Aorta (tissue), 5 donors: ENCODE data around the gene KLHL24. TPM values are rescaled to one million over a fixed set of nuclear protein-coding genes. Genes with fewer than 3 reads are reported as not detected.

Experiments
- ATAC-seq: fragments of 200-7000 bp; cut with Tn5 transposase; one replicate; pipeline ENCODE4 v1.9.1; 2022; ENCODE audit warnings: moderate library complexity; ENCODE audit not compliant: low FRiP score
- DNase-seq, 2 donors: peaks; one replicate each; pipeline ENCODE4 v3.0.0-alpha.2; 2020
- H3K27ac ChIP-seq, 2 donors: one replicate each; pipeline ENCODE4 v1.5.1; 2013; ENCODE audit warnings: low read length in 2 of 2, mild to moderate bottlenecking in 2 of 2, moderate library complexity in 2 of 2, control low read depth in 1 of 2, inconsistent platforms in 1 of 2, low read depth in 1 of 2
- H3K27me3 ChIP-seq, 2 donors: one replicate each; pipeline ENCODE4 v1.6.1; 2013; ENCODE audit warnings: control low read depth in 1 of 2, low read length in 1 of 2, mild to moderate bottlenecking in 1 of 2, moderate library complexity in 1 of 2; ENCODE audit not compliant: insufficient read depth in 2 of 2, control insufficient read depth in 1 of 2
- H3K36me3 ChIP-seq, 2 donors: one replicate each; pipeline ENCODE4 v1.6.1; 2013; ENCODE audit warnings: control low read depth in 1 of 2, low read length in 1 of 2, mild to moderate bottlenecking in 1 of 2; ENCODE audit not compliant: insufficient read depth in 2 of 2, control insufficient read depth in 1 of 2
- H3K4me1 ChIP-seq, 2 donors: one replicate each; pipeline ENCODE4 v1.6.1; 2013; ENCODE audit warnings: low read length in 2 of 2, control low read depth in 1 of 2, mild to moderate bottlenecking in 1 of 2, moderate library complexity in 1 of 2; ENCODE audit not compliant: insufficient read depth in 2 of 2, control insufficient read depth in 1 of 2
- H3K4me3 ChIP-seq, 2 donors: one replicate each; pipeline ENCODE4 v1.5.1; 2013; ENCODE audit warnings: low read length in 2 of 2, control low read depth in 1 of 2, mild to moderate bottlenecking in 1 of 2
- H3K9me3 ChIP-seq: one replicate; pipeline ENCODE4 v1.6.1; 2013; ENCODE audit warnings: mild to moderate bottlenecking, low read length; ENCODE audit not compliant: control insufficient read depth
- whole genome bisulfite sequencing, 2 donors: extraction: QIAGEN DNeasy Blood & Tissue Kit; methylation state at CpG; one replicate each; pipeline ENCODE4 v1.1.7; 2013; 5-methylcytosine and 5-hydroxymethylcytosine counted together
- intact Hi-C, 2 donors: fragments of 100-400 bp; cut with DNase I; formaldehyde crosslinking; loops; one replicate each; pipeline versions ENCODE4 v1.14.2 to v1.15.0; 2022
- polyA plus RNA-seq, 2 donors: library from polyadenylated mRNA; stranded (reverse); fragments of 200-250 nt; gene quantifications; one replicate each; pipeline ENCODE4 v1.2.3, GENCODE V29; 2013
- total RNA-seq, 2 donors: library from RNA; stranded (reverse); fragmentation: NEBNext Ultra II Directional; extraction: Animal tissue kit (Norgen Biotek cat#: 25700); gene quantifications; one replicate each; pipeline ENCODE4 v1.2.1, GENCODE V29; 2021
- donor health status: healthy with polysubstance abuse.
- donor health status: Bipolar disorder and iron deficiency.
- donor health status: DM: no; HTN: no; CAD: no.
- donor health status: DM: no; HTN: no; CAD: no.
- donor health status: DM: yes; HTN: yes; CAD: no.

Gene KLHL24
- total and polyA plus RNA-seq, 4 donors: 10.8 to 62.6 (median 23.9) TPM

- DNase-seq (no peak), ATAC-seq (no peak)
- no peaks in the 10 kb centered on the region for H3K4me1 ChIP-seq
- no peaks in the 10 kb centered on the region for H3K27me3 ChIP-seq
- intact Hi-C loops: no loop called here
- no peak overlapping the region for H3K4me3 ChIP-seq
- H3K27ac ChIP-seq: no peak overlapping the region
- WGBS, 2 donors: 97% methylated on average over 3 of the region's 3 CpGs
- H3K9me3 ChIP-seq: no peaks in the 10 kb centered on the region
- no peaks in the 10 kb centered on the region for H3K36me3 ChIP-seq
These were observed 76.1 kb downstream of the KLHL24 start for GRCh38 chr3:183711516-183711915.

DNA sequence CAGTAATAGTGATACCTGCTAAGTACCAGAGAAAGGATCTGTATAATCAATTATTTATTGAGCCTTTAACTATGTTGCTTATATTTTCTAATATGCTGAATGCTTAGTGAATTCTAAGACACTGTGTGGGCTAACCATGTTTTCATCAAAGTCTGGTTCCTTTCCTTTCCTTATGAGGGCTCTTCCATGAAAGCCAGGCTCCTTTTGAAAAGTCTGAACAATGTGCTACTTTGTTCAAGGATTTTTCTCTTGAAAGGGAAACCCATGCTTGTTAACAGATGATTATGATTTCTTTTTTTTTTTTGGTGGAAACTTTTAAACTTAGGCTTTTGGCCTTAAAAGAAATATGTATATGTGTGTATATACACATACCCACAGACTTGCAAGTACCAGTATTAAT is 79.2 kb downstream of the KLHL24 start:
- no peaks in the 10 kb centered on the region for H3K9me3 ChIP-seq
- ATAC-seq (no peak), DNase-seq (no peak)
- no peaks in the 10 kb centered on the region for H3K4me1 ChIP-seq
- H3K27ac ChIP-seq: no peak overlapping the region
- no peak overlapping the region for H3K4me3 ChIP-seq
- H3K27me3 ChIP-seq: no peaks in the 10 kb centered on the region
- H3K36me3 ChIP-seq: no peaks in the 10 kb centered on the region
- intact Hi-C loops: no loop called here

DNA sequence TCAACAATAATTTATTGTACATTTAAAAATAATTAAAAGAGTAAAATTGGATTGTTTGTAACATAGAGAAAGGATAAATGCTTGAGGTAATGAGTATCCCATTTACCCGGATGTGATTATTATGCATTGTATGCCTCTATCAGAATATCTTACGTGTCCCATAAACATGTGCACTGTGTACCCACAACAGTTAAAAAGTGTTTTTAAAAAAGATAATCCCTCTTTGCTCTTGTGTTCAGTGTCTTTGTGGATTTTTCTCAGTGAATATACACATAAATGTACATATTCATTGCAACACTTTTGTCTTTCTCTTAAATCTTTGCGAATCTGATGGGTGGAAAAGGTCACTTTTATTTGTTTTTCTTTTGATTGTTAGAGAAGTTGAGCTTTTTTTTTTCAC is 82.6 kb downstream of the KLHL24 start:
- ATAC-seq (no peak), DNase-seq (no peak)
- intact Hi-C loops: no loop called here
- Histone ChIP-seq H3K4me3 (no peak overlapping the region), H3K27ac (no peak overlapping the region), H3K36me3 (peaks cover 0 to 2% of the 10 kb centered on the region in 2 donors), H3K9me3 (no peaks in the 10 kb centered on the region), H3K4me1 (no peaks in the 10 kb centered on the region), H3K27me3 (no peaks in the 10 kb centered on the region)
- 86 to 87% methylated on average over 3 of the region's 3 CpGs for WGBS, 2 donors

GRCh38 chr3:183725387-183725786 is 90.0 kb downstream of the KLHL24 start:
- ATAC-seq: no peak
- intact Hi-C loops: no loop called here
- no peaks in the 10 kb centered on the region for H3K4me1 ChIP-seq
- H3K27me3 ChIP-seq: no peaks in the 10 kb centered on the region
- H3K36me3 ChIP-seq: peaks cover 5 to 13% of the 10 kb centered on the region in 2 donors
- no peak for DNase-seq
- 51 to 81% methylated on average over 6 of the region's 6 CpGs for WGBS, 2 donors
- no peak overlapping the region for H3K4me3 ChIP-seq
- H3K27ac ChIP-seq: no peak overlapping the region
- H3K9me3 ChIP-seq: no peaks in the 10 kb centered on the region

GRCh38 chr3:183728204-183728603 is 92.8 kb downstream of the KLHL24 start:
- no peak for ATAC-seq
- 87 to 91% methylated on average over 1 of the region's 1 CpG for WGBS, 2 donors
- Histone ChIP-seq H3K9me3 (no peaks in the 10 kb centered on the region), H3K4me3 (no peak overlapping the region), H3K27ac (no peak overlapping the region), H3K36me3 (peaks cover 3 to 13% of the 10 kb centered on the region in 2 donors), H3K27me3 (no peaks in the 10 kb centered on the region), H3K4me1 (no peaks in the 10 kb centered on the region)
- DNase-seq: no peak
- intact Hi-C loops: no loop called here

GRCh38 chr3:183730361-183730760 is 94.9 kb downstream of the KLHL24 start:
- Histone ChIP-seq H3K9me3 (no peaks in the 10 kb centered on the region), H3K27me3 (no peaks in the 10 kb centered on the region), H3K27ac (no peak overlapping the region), H3K4me3 (no peak overlapping the region), H3K4me1 (no peaks in the 10 kb centered on the region), H3K36me3 (peaks cover 5% of the 10 kb centered on the region in 2 donors)
- no peak for DNase-seq
- ATAC-seq: no peak
- intact Hi-C loops: no loop called here
- 72 to 75% methylated on average over 2 of the region's 2 CpGs for WGBS, 2 donors

DNA sequence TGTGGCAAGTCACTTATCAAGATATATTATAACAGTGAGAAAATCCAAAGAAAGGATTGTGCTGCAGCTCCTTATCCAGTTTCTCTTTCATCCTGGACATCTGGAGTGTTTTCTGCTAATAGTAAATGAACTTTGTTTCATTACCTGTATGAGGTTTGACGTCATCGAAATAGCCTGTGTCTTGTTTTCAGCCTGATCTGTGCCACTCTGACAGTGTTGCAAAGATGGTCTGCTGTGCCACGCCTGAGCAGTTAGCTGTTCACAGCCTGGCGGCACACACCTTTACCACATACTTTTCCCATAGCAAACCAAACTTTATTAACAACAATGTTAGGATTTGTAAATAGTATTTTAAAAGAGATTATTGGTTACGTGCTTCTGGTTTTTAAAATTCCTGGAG is 96.2 kb downstream of the KLHL24 start:
- H3K4me1 ChIP-seq: no peaks in the 10 kb centered on the region
- no peak overlapping the region for H3K4me3 ChIP-seq
- DNase-seq (no peak), ATAC-seq (no peak)
- intact Hi-C loops: no loop called here
- H3K9me3 ChIP-seq: no peaks in the 10 kb centered on the region
- H3K27me3 ChIP-seq: no peaks in the 10 kb centered on the region
- WGBS, 2 donors: 92 to 95% methylated on average over 5 of the region's 5 CpGs
- H3K36me3 ChIP-seq: peaks cover 3 to 8% of the 10 kb centered on the region in 2 donors
- no peak overlapping the region for H3K27ac ChIP-seq

- no peaks in the 10 kb centered on the region for H3K9me3 ChIP-seq
- no peaks in the 10 kb centered on the region for H3K27me3 ChIP-seq
- DNase-seq: no peak
- intact Hi-C loops: no loop called here
- WGBS, 2 donors: 87 to 92% methylated on average over 7 of the region's 7 CpGs
- no peaks in the 10 kb centered on the region for H3K4me1 ChIP-seq
- peaks cover 0 to 6% of the 10 kb centered on the region in 2 donors for H3K36me3 ChIP-seq
- no peak for ATAC-seq
- no peak overlapping the region for H3K4me3 ChIP-seq
- H3K27ac ChIP-seq: no peak overlapping the region
These were observed 98.1 kb downstream of the KLHL24 start for GRCh38 chr3:183733553-183733952.
